H1 (cell line): Measurements from ENCODE around the gene RNU1-4. TPM values are rescaled to one million over a fixed set of nuclear protein-coding genes. Genes with fewer than 3 reads are reported as not detected.

Experiments used
- CTCF ChIA-PET: fragments of 300-600 bp; sonication (Branson Sonifier 250); formaldehyde crosslinking; loops from one replicate; lab custom pipeline; 2021; ENCODE audit not compliant: partially characterized antibody; lab: Charles Lee
- POLR2A ChIA-PET: fragments of 300-600 bp; sonication (Branson Sonifier 250); formaldehyde crosslinking; loops from one replicate; lab custom pipeline; 2021; ENCODE audit warnings: inconsistent platforms; ENCODE audit not compliant: partially characterized antibody; lab: Charles Lee
- DNase-seq, 2 experiments: peaks; one replicate each; pipeline versions ENCODE4 v3.0.0 to v3.0.0-alpha.2; 2010 to 2022; ENCODE audit warnings: low spot score in 2 of 2, low read depth in 1 of 2, mixed read lengths in 1 of 2
- FAIRE-seq: peaks from 2 replicates; lab custom pipeline; 2011; peaks lifted over from hg19 to GRCh38; lab: Jason Lieb, UNC
- H2AFZ ChIP-seq: 2 replicates; pipeline ENCODE4 v1.8.1; 2012; ENCODE audit warnings: low read length, inconsistent platforms
- H2AK5ac ChIP-seq: 2 replicates; pipeline ENCODE4 v1.6.1; 2013; ENCODE audit warnings: low read depth, low read length
- H2BK120ac ChIP-seq: replicated peaks from 2 replicates; pipeline ENCODE3; 2013; ENCODE audit warnings: low read depth, low read length, inconsistent platforms
- H2BK12ac ChIP-seq: 2 replicates; pipeline ENCODE4 v1.6.1; 2013; ENCODE audit warnings: low read depth, low read length
- H2BK15ac ChIP-seq: 2 replicates; pipeline ENCODE4 v1.6.1; 2013; ENCODE audit warnings: low read length
- H2BK20ac ChIP-seq: 2 replicates; pipeline ENCODE4 v1.6.1; 2013; ENCODE audit warnings: low read length
- H2BK5ac ChIP-seq: 2 replicates; pipeline ENCODE4 v1.6.1; 2013; ENCODE audit warnings: low read depth, low read length
- H3K14ac ChIP-seq: 2 replicates; pipeline ENCODE4 v1.6.1; 2013; ENCODE audit warnings: inconsistent platforms; ENCODE audit not compliant: insufficient read length
- H3K18ac ChIP-seq: 2 replicates; pipeline ENCODE4 v1.6.1; 2013; ENCODE audit warnings: low read length; ENCODE audit errors: extremely low read depth
- H3K23ac ChIP-seq: 2 replicates; pipeline ENCODE4 v1.6.1; 2013; ENCODE audit warnings: inconsistent platforms; ENCODE audit not compliant: insufficient read length
- H3K23me2 ChIP-seq: 2 replicates; pipeline ENCODE4 v1.6.1; 2013; ENCODE audit warnings: low read depth, low read length
- H3K27ac ChIP-seq: 2 replicates; pipeline ENCODE4 v1.6.1; 2011; ENCODE audit warnings: low read depth, low read length, inconsistent platforms
- H3K27me3 ChIP-seq, 4 experiments: replicated peaks in 1 of 4; 1 replicate in 1 of 4; 2 replicates in 3 of 4; pipeline versions ENCODE4 v1.6.1 to v1.8.1; 2011 to 2013; ENCODE audit warnings: low read length in 3 of 4, mild to moderate bottlenecking in 3 of 4, inconsistent platforms in 2 of 4, mixed read lengths in 2 of 4, moderate library complexity in 1 of 4; ENCODE audit not compliant: control insufficient read depth in 3 of 4, insufficient read depth in 3 of 4; ENCODE audit errors: extremely low read depth in 1 of 4
- H3K36me3 ChIP-seq, 4 experiments: 2 replicates each; pipeline versions ENCODE4 v1.6.1 to v1.8.1; 2011 to 2013; ENCODE audit warnings: mild to moderate bottlenecking in 4 of 4, low read length in 3 of 4, moderate library complexity in 2 of 4, control low read depth in 1 of 4, inconsistent platforms in 1 of 4; ENCODE audit not compliant: insufficient read depth in 4 of 4, control insufficient read depth in 2 of 4
- H3K4ac ChIP-seq: replicated peaks from 2 replicates; pipeline ENCODE3; 2013; ENCODE audit warnings: low read length, low read depth, mixed read lengths, inconsistent platforms; ENCODE audit not compliant: insufficient read length
- H3K4me1 ChIP-seq, 4 experiments: replicated peaks in 1 of 4; 1 replicate in 1 of 4; 2 replicates in 3 of 4; pipeline versions ENCODE4 v1.6.1 to v1.8.1; 2011 to 2013; ENCODE audit warnings: low read length in 3 of 4, inconsistent platforms in 2 of 4, mixed read lengths in 1 of 4; ENCODE audit not compliant: insufficient read depth in 4 of 4, control insufficient read depth in 3 of 4
- H3K4me2 ChIP-seq, 2 experiments: 2 replicates each; pipeline versions ENCODE4 v1.6.1 to v1.8.1; 2011 to 2013; ENCODE audit warnings: low read depth in 2 of 2, low read length in 2 of 2, control low read depth in 1 of 2, inconsistent platforms in 1 of 2, mild to moderate bottlenecking in 1 of 2; ENCODE audit not compliant: insufficient read depth in 1 of 2
- H3K4me3 ChIP-seq, 4 experiments: fragments of 200-600, 300-600 bp in 1 of 4; sonication (generic), shearing (Covaris generic), sonication (Bioruptor Twin) in 1 of 4; 2 replicates each; pipeline versions ENCODE4 v1.5.1 to v1.8.1; 2011 to 2016; ENCODE audit warnings: low read length in 4 of 4, low read depth in 3 of 4, control low read depth in 2 of 4, inconsistent platforms in 2 of 4, mild to moderate bottlenecking in 2 of 4, mixed read lengths in 1 of 4, moderate library complexity in 1 of 4; ENCODE audit not compliant: insufficient read depth in 2 of 4; ENCODE audit errors: extremely low read depth in 1 of 4
- H3K56ac ChIP-seq: replicated peaks from 2 replicates; pipeline ENCODE3; 2013; ENCODE audit warnings: low read depth, mild to moderate bottlenecking, mixed read lengths, low read length, inconsistent platforms; ENCODE audit not compliant: insufficient read length
- H3K79me1 ChIP-seq: 2 replicates; pipeline ENCODE4 v1.6.1; 2013; ENCODE audit warnings: low read depth, low read length, control low read depth
- H3K79me2 ChIP-seq, 2 experiments: 2 replicates each; pipeline versions ENCODE4 v1.6.1 to v1.8.1; 2012 to 2013; ENCODE audit warnings: low read length in 2 of 2, mild to moderate bottlenecking in 2 of 2, inconsistent platforms in 1 of 2; ENCODE audit not compliant: insufficient read depth in 2 of 2, control insufficient read depth in 1 of 2
- H3K9ac ChIP-seq, 4 experiments: replicated peaks in 1 of 4; 1 replicate in 1 of 4; 2 replicates in 3 of 4; pipeline versions ENCODE4 v1.6.1 to v1.8.1; 2011 to 2013; ENCODE audit warnings: low read depth in 3 of 4, low read length in 3 of 4, control low read depth in 2 of 4, mild to moderate bottlenecking in 2 of 4, moderate library complexity in 2 of 4, inconsistent platforms in 1 of 4; ENCODE audit errors: extremely low read depth in 1 of 4
- H3K9me3 ChIP-seq, 2 experiments: 2 replicates each; pipeline versions ENCODE4 v1.6.1 to v1.8.1; 2012 to 2013; ENCODE audit warnings: mild to moderate bottlenecking in 2 of 2, moderate library complexity in 2 of 2, control low read depth in 1 of 2, inconsistent platforms in 1 of 2, low read depth in 1 of 2, low read length in 1 of 2, mixed read lengths in 1 of 2; ENCODE audit not compliant: insufficient read depth in 2 of 2
- H4K20me1 ChIP-seq, 2 experiments: replicated peaks in 1 of 2; 2 replicates each; pipeline versions ENCODE3 to v1.8.1; 2011 to 2013; ENCODE audit warnings: inconsistent platforms in 2 of 2, low read length in 2 of 2, mild to moderate bottlenecking in 1 of 2; ENCODE audit not compliant: insufficient read depth in 2 of 2, control insufficient read depth in 1 of 2
- H4K5ac ChIP-seq: 2 replicates; pipeline ENCODE4 v1.6.1; 2013; ENCODE audit warnings: low read length, low read depth, mixed read lengths, inconsistent platforms; ENCODE audit not compliant: insufficient read length
- H4K8ac ChIP-seq: 2 replicates; pipeline ENCODE4 v1.8.0; 2013; ENCODE audit warnings: mild to moderate bottlenecking, moderate library complexity, low read length, inconsistent platforms; ENCODE audit not compliant: insufficient read depth; ENCODE audit errors: extremely low read depth
- H4K91ac ChIP-seq: replicated peaks from 2 replicates; pipeline ENCODE3; 2013; ENCODE audit warnings: low read length, mixed read lengths, inconsistent platforms; ENCODE audit not compliant: insufficient read length
- CTCF ChIP-seq, 3 experiments: IDR thresholded peaks; 1 replicate in 2 of 3; 2 replicates in 1 of 3; pipeline versions ENCODE4 v1.5.1 to v1.6.1; 2011; ENCODE audit warnings: low read length in 3 of 3, mild to moderate bottlenecking in 3 of 3, inconsistent platforms in 2 of 3, low read depth in 1 of 3, moderate library complexity in 1 of 3; ENCODE audit not compliant: insufficient read depth in 1 of 3; ENCODE audit errors: control extremely low read depth in 1 of 3
- HDAC6 ChIP-seq: IDR thresholded peaks from one replicate; pipeline ENCODE4 v1.7.1; 2012; ENCODE audit warnings: low read depth, mild to moderate bottlenecking, inconsistent platforms, low read length, moderate library complexity
- WGBS, 2 experiments: shearing (Covaris generic) in 1 of 2; methylation state at CpG; one replicate each; pipeline versions ENCODE4 v1.1.6 to v1.1.7; 2013 to 2015; ENCODE audit warnings: low lambda C conversion rate in 2 of 2, mixed read lengths in 2 of 2, inconsistent platforms in 1 of 2, low coverage in 1 of 2, missing lambda C conversion rate in 1 of 2; ENCODE audit not compliant: insufficient replicate concordance in 2 of 2, insufficient coverage in 1 of 2, insufficient read length in 1 of 2; ENCODE audit errors: extremely low coverage in 1 of 2, missing lambda C conversion rate in 1 of 2; 5-methylcytosine and 5-hydroxymethylcytosine counted together
- polyA plus RNA-seq, 7 experiments: library from polyadenylated mRNA; depleted of rRNA in 3 of 7; stranded (reverse) in 5 of 7; unstranded in 2 of 7; fragments of >200 nt in 5 of 7; fragments of 200-250 nt in 2 of 7; gene quantifications; 1 replicate in 5 of 7; 2 replicates in 1 of 7; 4 replicates in 1 of 7; pipeline versions ENCODE4 v1.2.1 to v1.2.3, GENCODE V29; 2011 to 2013; ENCODE audit warnings: missing spikeins in 2 of 7, mixed read lengths in 2 of 7
- total RNA-seq: library from RNA; stranded (reverse); fragmentation: NEBNext Ultra II Directional; extraction: Animal tissue kit (Norgen Biotek cat#: 25700); gene quantifications from 2 replicates; pipeline ENCODE4 v1.2.1, GENCODE V29; 2021

RNU1-4 gene
- total and polyA plus RNA-seq, 2 of the 8 experiments (the other 6 are each of a cell fraction or from before 2014, with no cell fraction given): 145 to 1,303 TPM

DNA sequence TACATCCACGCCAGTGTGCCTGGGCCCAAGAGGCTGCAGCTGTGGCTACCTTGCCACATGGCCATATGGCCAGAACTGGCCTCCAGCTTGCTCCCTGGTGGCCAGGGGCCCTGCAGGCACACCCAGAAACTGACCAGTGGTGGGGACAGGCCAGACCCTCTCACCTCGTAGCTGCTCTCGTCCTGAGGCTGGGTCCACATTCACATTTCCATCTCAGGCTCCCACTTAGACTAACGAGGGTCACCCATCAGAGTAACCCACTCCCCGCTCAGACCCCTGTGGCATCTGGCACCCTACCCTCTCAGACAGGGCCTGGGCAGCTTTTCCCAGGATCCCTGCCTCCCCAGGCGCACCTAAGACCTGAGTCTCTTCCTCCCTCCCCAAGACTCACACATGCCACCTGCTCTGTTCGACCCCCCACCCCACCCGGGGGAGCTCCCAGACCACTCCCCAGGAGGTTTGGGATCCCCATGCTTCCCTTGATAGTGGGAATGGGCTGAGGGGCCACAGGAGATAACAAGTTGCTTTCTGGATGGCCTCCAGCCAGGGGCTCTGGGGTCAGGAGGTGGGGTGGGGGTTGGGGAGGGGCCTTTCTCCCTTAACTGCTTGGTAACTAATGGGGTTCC, 21.3 kb upstream of the RNU1-4 start:
- peak overlapping the region; percentile 51; the same call in 1 of the 2 replicates for H3K18ac ChIP-seq
- 90% methylated on average over 8 of the region's 8 CpGs; no CpG with 5 or more reads in 1 of the 2 experiments for WGBS, 2 experiments
- H4K20me1 ChIP-seq: no peaks in the 10 kb centered on the region
- no peaks in the 10 kb centered on the region for H3K23me2 ChIP-seq
- no peak for FAIRE-seq
- H2BK5ac ChIP-seq: no peak overlapping the region
- no peak overlapping the region for H3K27ac ChIP-seq
- ChIA-PET POLR2A (no interaction called here), CTCF (interaction anchor here (3.2 to 29.9 kb wide), 2 partner anchors 21 to 94 kb away, joined by 13 to 723 read pairs; no protein-coding TSS in a partner anchor)
- DNase-seq: peak in 1 of 2 experiments; percentile 58
- H3K56ac ChIP-seq: no peak overlapping the region
- no peak overlapping the region for H4K5ac ChIP-seq
- peak overlapping the region; percentile 40; the same call in 1 of the 2 replicates for H2BK20ac ChIP-seq
- H2BK15ac ChIP-seq: peak overlapping the region; percentile 66
- H3K9me3 ChIP-seq: no peaks in the 10 kb centered on the region
- no peak overlapping the region for H2BK120ac ChIP-seq
- no peak overlapping the region for H4K8ac ChIP-seq
- no peak overlapping the region for H3K9ac ChIP-seq
- no peak overlapping the region for H3K14ac ChIP-seq
- H4K91ac ChIP-seq: no peak overlapping the region
- H3K36me3 ChIP-seq: no peaks in the 10 kb centered on the region
- H2AFZ ChIP-seq: no peak overlapping the region
- TF ChIP-seq HDAC6 (no peak), CTCF (IDR thresholded peaks at IDR 0.05; ENCODE audit: control extremely low read depth in 1 of 3, insufficient read depth in 1 of 3, low read depth in 1 of 3, low read length in 3 of 3) (0 out of 4 replicates have a peak, but pooled peaks of 1 of the 3 experiments have one; percentile 3)
- H2AK5ac ChIP-seq: peak overlapping the region; percentile 75; the same call in 1 of the 2 replicates
- no peaks in the 10 kb centered on the region; a peak in 1 of 7 replicates for H3K27me3 ChIP-seq
- no peak overlapping the region for H3K4me2 ChIP-seq
- no peak overlapping the region for H3K4me3 ChIP-seq
- no peaks in the 10 kb centered on the region for H3K79me1 ChIP-seq
- H3K23ac ChIP-seq: no peak overlapping the region
- H3K79me2 ChIP-seq: no peaks in the 10 kb centered on the region
- peaks cover 0 to 6% (median 6%) of the 10 kb centered on the region in 4 experiments; a peak in 5 of 7 replicates for H3K4me1 ChIP-seq
- H2BK12ac ChIP-seq: 0 out of 2 replicates have a peak overlapping the region, but pooled peaks have one; percentile 3
- H3K4ac ChIP-seq: no peak overlapping the region
